Parathyroid adenoma (tissue), 2 donors: ENCODE data around the gene TMEM14A.
"Not testable (repeated sequence)": the region's sequence is repeated elsewhere in the genome, so short reads cannot be mapped to it uniquely, and the experiment has no call there.

Source experiments
- H2AFZ ChIP-seq: fragments of 300-600 bp; sonication (generic); one replicate; pipeline ENCODE4 v1.7.0; 2017; ENCODE audit warnings: antibody characterized with exemption, mild to moderate bottlenecking
- H3K27ac ChIP-seq: fragments of 300-600 bp; sonication (generic); one replicate; pipeline ENCODE4 v1.7.0; 2017
- H3K27me3 ChIP-seq: fragments of 300-600 bp; sonication (generic); one replicate; pipeline ENCODE4 v1.7.0; 2017; ENCODE audit warnings: low read length; ENCODE audit not compliant: control insufficient read depth, insufficient read depth
- H3K36me3 ChIP-seq: fragments of 300-600 bp; sonication (generic); one replicate; pipeline ENCODE4 v1.7.0; 2017; ENCODE audit warnings: low read length; ENCODE audit not compliant: control insufficient read depth, insufficient read depth
- H3K4me1 ChIP-seq: fragments of 300-600 bp; sonication (generic); one replicate; pipeline ENCODE4 v1.7.0; 2017; ENCODE audit warnings: control low read depth
- H3K4me2 ChIP-seq: fragments of 300-600 bp; sonication (generic); one replicate; pipeline ENCODE4 v1.7.0; 2017; ENCODE audit warnings: low read length
- H3K4me3 ChIP-seq: fragments of 300-600 bp; sonication (generic); one replicate; pipeline ENCODE4 v1.7.0; 2017; ENCODE audit warnings: low read depth, low read length
- H3K79me2 ChIP-seq: fragments of 300-600 bp; sonication (generic); one replicate; pipeline ENCODE4 v1.7.0; 2017; ENCODE audit warnings: control low read depth
- H3K9ac ChIP-seq: fragments of 300-600 bp; sonication (generic); one replicate; pipeline ENCODE4 v1.7.0; 2017; ENCODE audit warnings: mild to moderate bottlenecking
- H3K9me3 ChIP-seq: fragments of 300-600 bp; sonication (generic); one replicate; pipeline ENCODE4 v1.7.0; 2017; ENCODE audit warnings: low read length; ENCODE audit not compliant: control insufficient read depth
- TF ChIP-seq, protein P1 (sequence below): fragments of 300-600 bp; sonication (generic); IDR thresholded peaks from one replicate; pipeline ENCODE4 v1.7.0; 2017; ENCODE audit warnings: antibody characterized with exemption, mild to moderate bottlenecking
- donor health status: primary hyperparathyroidism.

TMEM14A gene

DNA sequence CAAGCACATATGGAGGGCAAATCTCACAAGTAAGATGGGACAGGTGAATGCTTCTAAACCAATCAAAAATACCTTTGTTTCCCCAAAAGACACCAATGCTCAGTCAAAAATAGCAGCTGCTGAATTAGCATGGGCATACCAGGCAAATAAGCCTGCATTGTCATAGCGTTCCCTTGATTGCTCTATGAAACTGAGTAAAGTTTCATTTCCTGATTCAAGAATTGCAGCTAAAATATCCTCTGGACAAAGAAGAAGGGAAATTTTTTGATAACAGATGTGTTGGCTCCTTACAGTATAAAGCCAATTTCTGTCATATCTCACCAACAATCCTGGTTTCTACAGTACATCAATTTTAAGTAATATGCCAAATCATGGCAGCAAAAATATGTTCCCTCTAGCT is 3.3 kb upstream of the TMEM14A start:
- no peaks in the 10 kb centered on the region for H3K9me3 ChIP-seq
- H3K4me2 ChIP-seq = no peak overlapping the region
- H2AFZ ChIP-seq = no peak overlapping the region
- no peaks in the 10 kb centered on the region for H3K36me3 ChIP-seq
- H3K27ac ChIP-seq = no peak overlapping the region
- no peaks in the 10 kb centered on the region for H3K27me3 ChIP-seq
- H3K79me2 ChIP-seq = peaks cover 2% of the 10 kb centered on the region
- no peak overlapping the region for H3K9ac ChIP-seq
- H3K4me3 ChIP-seq = no peak overlapping the region
- TF ChIP-seq, protein P1, sequence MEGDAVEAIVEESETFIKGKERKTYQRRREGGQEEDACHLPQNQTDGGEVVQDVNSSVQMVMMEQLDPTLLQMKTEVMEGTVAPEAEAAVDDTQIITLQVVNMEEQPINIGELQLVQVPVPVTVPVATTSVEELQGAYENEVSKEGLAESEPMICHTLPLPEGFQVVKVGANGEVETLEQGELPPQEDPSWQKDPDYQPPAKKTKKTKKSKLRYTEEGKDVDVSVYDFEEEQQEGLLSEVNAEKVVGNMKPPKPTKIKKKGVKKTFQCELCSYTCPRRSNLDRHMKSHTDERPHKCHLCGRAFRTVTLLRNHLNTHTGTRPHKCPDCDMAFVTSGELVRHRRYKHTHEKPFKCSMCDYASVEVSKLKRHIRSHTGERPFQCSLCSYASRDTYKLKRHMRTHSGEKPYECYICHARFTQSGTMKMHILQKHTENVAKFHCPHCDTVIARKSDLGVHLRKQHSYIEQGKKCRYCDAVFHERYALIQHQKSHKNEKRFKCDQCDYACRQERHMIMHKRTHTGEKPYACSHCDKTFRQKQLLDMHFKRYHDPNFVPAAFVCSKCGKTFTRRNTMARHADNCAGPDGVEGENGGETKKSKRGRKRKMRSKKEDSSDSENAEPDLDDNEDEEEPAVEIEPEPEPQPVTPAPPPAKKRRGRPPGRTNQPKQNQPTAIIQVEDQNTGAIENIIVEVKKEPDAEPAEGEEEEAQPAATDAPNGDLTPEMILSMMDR = no peak
- H3K4me1 ChIP-seq = peaks cover 11% of the 10 kb centered on the region

DNA sequence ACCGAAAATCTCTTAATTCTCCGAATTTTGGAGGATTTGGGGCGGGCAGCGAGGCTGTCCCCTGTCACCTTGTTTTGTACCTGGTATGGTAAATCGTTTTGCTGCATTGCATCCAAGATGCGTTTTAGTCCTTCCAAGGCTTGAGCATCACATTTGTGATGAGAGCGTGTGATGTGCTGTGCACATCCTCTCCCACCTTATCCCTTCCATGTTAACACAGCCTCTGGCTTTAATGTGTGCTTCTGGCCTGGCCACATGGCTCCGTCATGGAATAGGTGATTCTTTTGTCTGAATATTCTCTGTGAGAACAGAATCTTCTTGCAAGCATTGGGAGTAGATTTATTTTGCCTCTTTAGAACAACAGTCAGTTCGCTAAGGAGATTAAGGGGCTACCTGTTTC is 763 bp downstream of the TMEM14A start:
- Histone ChIP-seq H3K79me2 (peaks cover 2% of the 10 kb centered on the region), H3K27me3 (no peaks in the 10 kb centered on the region), H3K4me1 (peaks cover 7% of the 10 kb centered on the region), H3K9me3 (no peaks in the 10 kb centered on the region), H2AFZ (peak overlapping the region; percentile 96), H3K9ac (no peak overlapping the region), H3K4me2 (peak overlapping the region; percentile 95), H3K36me3 (no peaks in the 10 kb centered on the region), H3K4me3 (peak overlapping the region; percentile 71), H3K27ac (no peak overlapping the region)
- TF ChIP-seq, protein P1 = no peak

DNA sequence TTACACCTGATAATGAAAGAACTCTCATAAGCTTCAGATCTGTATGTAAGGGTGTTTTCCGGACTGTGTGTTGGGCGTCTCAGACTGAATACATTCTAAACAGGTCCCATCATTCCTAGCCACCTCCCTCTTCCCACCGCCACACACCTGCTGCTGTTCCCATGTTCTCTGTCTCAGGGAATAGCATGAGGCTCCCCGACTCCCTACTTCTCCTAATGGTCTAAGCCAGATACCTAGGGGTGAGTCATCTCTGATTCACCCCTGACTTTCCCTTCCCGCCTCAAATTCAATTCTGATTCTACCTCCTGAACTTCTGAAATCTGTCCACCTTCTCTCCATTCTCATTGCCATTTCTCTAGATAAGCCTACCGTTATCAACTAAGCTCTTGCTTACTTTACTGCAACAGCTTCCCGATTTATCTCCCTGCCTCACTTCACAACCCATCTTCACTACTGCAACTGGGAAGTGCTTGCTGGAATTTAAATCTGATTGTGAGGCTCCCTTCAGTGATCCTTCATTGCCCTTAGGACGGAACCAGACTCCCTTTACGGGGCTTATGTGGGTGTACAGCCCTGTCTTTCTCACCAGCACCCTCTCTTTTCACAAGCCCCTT is 1.6 kb downstream of the TMEM14A start:
- Histone ChIP-seq H3K4me2 (no peak overlapping the region), H3K4me3 (no peak overlapping the region), H3K27ac (no peak overlapping the region), H2AFZ (no peak overlapping the region), H3K9ac (no peak overlapping the region), H3K79me2 (peaks cover 2% of the 10 kb centered on the region), H3K36me3 (no peaks in the 10 kb centered on the region), H3K4me1 (peaks cover 7% of the 10 kb centered on the region), H3K9me3 (no peaks in the 10 kb centered on the region), H3K27me3 (no peaks in the 10 kb centered on the region)
- TF ChIP-seq, protein P1 = no peak

DNA sequence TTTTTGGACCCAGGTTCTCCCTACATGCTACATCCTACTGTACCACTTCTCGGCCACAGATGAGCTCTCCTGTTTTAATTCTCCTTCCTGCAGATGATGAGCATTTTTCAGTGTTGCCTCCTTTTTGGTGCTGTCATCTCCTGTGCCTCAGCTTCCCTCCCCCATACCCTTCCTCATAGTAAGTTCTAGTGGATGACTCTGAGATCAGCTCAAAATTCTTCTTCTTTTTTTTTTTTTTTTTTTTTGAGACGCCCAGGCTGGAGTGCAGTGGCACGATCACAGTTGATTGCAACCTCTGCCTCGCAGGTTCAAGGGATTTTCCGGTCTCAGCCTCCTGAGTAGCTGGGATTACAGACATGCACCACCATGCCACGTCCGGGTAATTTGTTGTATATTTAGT is 3.8 kb downstream of the TMEM14A start:
- Histone ChIP-seq H3K4me1 (peaks cover 7% of the 10 kb centered on the region), H3K27ac (no peak overlapping the region), H3K79me2 (peaks cover 2% of the 10 kb centered on the region), H3K4me2 (no peak overlapping the region), H3K9ac (no peak overlapping the region), H2AFZ (no peak overlapping the region), H3K27me3 (no peaks in the 10 kb centered on the region), H3K4me3 (no peak overlapping the region), H3K9me3 (no peaks in the 10 kb centered on the region), H3K36me3 (no peaks in the 10 kb centered on the region)
- TF ChIP-seq, protein P1 = no peak

DNA sequence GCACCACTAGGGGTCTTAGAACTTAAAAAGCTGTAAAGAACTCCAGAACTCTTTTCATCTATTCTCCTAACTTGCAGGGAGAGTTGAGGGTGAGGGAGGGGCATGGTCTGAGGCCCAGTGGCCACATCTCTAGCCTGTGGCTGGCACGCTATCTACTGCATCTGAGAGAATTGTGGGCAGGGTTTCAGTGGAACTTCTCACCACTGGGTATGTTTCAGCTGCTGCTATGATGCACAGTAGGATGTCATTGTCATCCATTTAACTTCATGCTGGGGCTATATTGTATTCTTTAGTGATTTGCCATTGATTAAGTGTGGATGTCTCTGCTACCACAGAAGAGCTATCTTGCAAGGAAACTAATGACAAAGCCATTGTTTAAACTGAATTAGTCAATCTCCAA is 4.5 kb downstream of the TMEM14A start:
- Histone ChIP-seq H3K27ac (no peak overlapping the region), H2AFZ (no peak overlapping the region), H3K4me1 (peaks cover 7% of the 10 kb centered on the region), H3K36me3 (no peaks in the 10 kb centered on the region), H3K79me2 (no peaks in the 10 kb centered on the region), H3K4me3 (no peak overlapping the region), H3K27me3 (no peaks in the 10 kb centered on the region), H3K9ac (no peak overlapping the region), H3K4me2 (no peak overlapping the region), H3K9me3 (no peaks in the 10 kb centered on the region)
- TF ChIP-seq, protein P1 = no peak

DNA sequence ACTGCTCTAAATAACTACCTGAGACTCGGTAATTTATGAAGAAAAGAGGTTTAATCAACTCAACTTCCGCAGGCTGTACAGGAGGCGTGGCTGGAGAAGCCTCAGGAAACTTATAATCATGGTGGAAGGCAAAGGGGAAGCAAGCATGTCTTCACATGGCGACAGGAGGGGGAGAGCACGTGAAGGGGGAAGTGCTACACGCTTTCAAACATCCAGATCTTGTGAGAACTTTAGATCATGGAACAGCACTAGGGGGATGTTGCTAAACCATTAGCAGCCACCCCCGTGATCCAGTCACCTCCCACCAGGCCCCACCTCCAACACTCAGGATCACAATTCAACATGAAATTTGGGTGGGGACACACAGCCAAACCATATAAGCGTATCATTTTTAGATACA is 5.7 kb downstream of the TMEM14A start:
- H3K79me2 ChIP-seq, H3K9ac ChIP-seq, H3K4me3 ChIP-seq, H3K4me2 ChIP-seq, H2AFZ ChIP-seq, H3K27ac ChIP-seq, H3K27me3 ChIP-seq, H3K4me1 ChIP-seq, H3K9me3 ChIP-seq, H3K36me3 ChIP-seq: not testable (repeated sequence)
